ENCODE measurements around the gene STOX2. TPM values are rescaled to one million over a fixed set of nuclear protein-coding genes. Genes with fewer than 3 reads are reported as not detected.
"Not testable (repeated sequence)": the region's sequence is repeated elsewhere in the genome, so short reads cannot be mapped to it uniquely, and the experiment has no call there.

The STOX2 gene
- total RNA-seq, 1 experiment from 2014 or later = 5.8 TPM

- DNase-seq (ENCODE audit: low spot score) = no peak
Observed at GRCh38 chr4:184019667-184020623, 114.8 kb downstream of the STOX2 start.

DNA sequence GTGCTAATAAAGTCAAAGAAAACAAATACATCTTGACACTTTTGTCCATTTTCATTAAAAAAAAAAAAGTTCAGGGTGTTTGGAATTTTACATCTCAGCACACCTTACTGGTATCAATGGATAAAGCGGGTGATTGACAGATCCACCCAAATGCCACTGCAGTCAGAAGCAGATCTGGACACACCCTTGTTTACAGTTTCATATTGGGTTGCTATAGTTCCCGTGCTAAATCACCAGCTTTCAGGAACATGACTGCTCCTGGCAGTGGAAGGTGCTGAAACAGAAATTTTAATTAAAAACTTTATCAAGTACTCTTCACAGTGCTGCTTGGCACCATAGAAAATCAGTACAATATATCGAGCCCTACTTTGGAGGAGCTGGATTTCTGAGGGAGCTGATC is 116.3 kb downstream of the STOX2 start:
- no peak for DNase-seq (ENCODE audit: low spot score)

- no peak for DNase-seq (ENCODE audit: low spot score)
Observed at GRCh38 chr4:184022679-184023383, 117.7 kb downstream of the STOX2 start.

- no peak for DNase-seq (ENCODE audit: low spot score)
Observed at GRCh38 chr4:184024637-184025036, 119.5 kb downstream of the STOX2 start.

- no peak for DNase-seq (ENCODE audit: low spot score)
Observed at GRCh38 chr4:184028561-184029374, 123.7 kb downstream of the STOX2 start.

GRCh38 chr4:184030036-184030435 is 124.9 kb downstream of the STOX2 start:
- no peak for DNase-seq (ENCODE audit: low spot score)

DNA sequence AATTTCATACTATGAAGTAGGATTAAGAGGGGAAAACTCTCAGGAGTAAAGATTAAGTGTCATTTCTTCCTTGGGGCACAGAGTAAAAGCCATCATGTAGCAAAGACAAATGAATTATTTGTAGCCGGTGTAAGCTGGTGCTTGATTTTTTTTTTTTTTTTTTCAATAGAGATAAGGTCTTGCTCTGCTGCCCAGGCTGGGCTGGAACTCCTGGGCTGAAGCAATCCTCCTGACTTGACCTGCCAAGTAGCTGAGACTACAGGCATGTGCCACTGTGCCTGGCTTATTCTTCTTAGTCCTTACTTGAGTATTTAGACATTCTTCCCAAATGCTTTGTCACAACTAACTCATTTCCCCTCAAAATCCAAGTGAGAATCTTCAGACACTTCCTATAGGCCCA is 125.7 kb downstream of the STOX2 start:
- no peak for DNase-seq (ENCODE audit: low spot score)

- DNase-seq (ENCODE audit: low spot score) = no peak
Observed at GRCh38 chr4:184032091-184032490, 127.0 kb downstream of the STOX2 start.

GRCh38 chr4:184039963-184040383 is 134.9 kb downstream of the STOX2 start:
- no peak for DNase-seq (ENCODE audit: low spot score)

GRCh38 chr4:184041156-184041555 is 136.0 kb downstream of the STOX2 start:
- no peak for DNase-seq (ENCODE audit: low spot score)

DNA sequence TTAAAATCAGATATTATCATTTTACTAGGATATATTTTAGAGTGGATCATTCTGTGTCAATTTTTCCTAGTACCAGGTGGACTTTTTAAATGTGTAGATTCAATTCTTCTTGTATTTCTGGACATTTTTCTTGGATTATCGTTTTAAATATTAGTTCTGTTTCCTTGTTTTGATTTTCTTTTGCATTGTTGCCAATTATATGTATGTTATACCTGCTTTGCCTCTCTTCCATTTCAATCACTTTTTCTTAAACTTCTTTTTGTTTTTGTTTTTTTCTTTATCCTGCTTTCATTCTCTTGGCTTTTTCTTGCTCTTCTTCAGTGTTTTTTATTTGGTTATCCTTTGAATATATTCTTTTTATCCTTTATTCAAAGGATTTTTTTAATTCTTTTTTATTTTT is 141.0 kb downstream of the STOX2 start:
- no peak for DNase-seq (ENCODE audit: low spot score)

- DNase-seq (ENCODE audit: low spot score) = not testable (repeated sequence)
Observed at GRCh38 chr4:184051262-184051661, 146.2 kb downstream of the STOX2 start.

GRCh38 chr4:184052616-184053015 is 147.5 kb downstream of the STOX2 start:
- no peak for DNase-seq (ENCODE audit: low spot score)

GRCh38 chr4:184053434-184053833 is 148.3 kb downstream of the STOX2 start:
- DNase-seq (ENCODE audit: low spot score) = no peak

- no peak for DNase-seq (ENCODE audit: low spot score)
Observed at GRCh38 chr4:184056877-184057276, 151.8 kb downstream of the STOX2 start.

- no peak for DNase-seq (ENCODE audit: low spot score)
Observed at GRCh38 chr4:184058026-184058425, 152.9 kb downstream of the STOX2 start.

DNA sequence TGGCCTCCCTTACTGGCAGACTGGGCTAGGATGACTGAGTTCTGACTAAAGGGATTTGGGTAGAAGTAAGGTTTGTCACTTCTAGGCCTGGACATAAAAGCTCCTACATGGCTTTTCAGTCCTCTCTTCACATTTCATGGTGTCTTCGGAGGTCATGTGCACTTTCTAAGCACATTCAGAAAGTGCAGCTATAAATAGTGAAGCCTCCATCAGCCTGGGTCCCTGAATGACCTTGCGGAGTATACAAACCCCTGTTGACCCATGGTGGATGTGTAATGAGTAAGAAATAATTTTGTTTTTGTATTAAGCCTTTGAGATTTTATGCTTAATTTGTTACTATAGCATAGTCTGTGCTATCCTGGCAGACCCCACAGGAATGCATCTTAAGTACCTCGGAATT is 154.0 kb downstream of the STOX2 start:
- DNase-seq (ENCODE audit: low spot score) = no peak

DNA sequence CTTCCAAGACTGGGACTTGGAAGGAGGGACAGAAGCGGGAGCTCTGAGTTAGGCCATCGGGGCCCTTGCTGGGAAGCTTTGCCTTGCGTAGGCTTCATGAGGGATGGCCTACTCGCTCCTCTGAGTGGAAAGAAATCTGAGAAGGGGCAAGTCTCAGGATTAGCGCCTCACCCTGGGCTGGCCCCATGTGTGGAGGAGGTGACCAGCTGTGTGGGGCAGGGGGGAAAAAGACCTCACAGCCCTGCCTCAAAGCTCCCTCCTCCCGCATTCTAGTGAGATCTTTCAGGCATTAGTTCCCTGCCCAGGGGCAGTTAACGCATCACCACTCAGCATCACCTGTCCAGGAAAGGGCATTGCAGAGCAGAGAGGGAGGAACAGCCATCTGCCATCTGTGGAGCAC is 156.5 kb downstream of the STOX2 start:
- no peak for DNase-seq (ENCODE audit: low spot score)

- no peak for DNase-seq (ENCODE audit: low spot score)
Observed at GRCh38 chr4:184062769-184063168, 157.7 kb downstream of the STOX2 start.

DNA sequence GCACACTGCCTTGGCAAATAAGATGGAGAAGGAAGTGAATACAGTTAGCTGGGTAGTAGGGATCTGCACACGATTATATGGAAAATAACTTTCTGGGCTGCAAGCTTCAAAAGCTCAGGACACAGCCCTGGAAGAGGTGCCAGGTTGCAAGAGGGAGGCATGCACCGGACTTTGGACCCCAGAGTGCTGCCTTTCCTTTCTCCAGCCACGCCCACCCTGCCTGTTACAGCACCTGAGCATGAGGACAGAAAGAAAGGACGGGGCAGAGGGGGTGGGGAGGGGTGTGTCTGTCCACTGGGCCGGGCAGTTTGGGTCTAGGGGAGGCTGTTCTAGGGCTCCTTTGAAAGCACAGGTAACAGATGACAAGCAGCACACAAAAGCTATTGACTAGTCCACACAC is 159.8 kb downstream of the STOX2 start:
- DNase-seq (ENCODE audit: low spot score) = no peak

DNA sequence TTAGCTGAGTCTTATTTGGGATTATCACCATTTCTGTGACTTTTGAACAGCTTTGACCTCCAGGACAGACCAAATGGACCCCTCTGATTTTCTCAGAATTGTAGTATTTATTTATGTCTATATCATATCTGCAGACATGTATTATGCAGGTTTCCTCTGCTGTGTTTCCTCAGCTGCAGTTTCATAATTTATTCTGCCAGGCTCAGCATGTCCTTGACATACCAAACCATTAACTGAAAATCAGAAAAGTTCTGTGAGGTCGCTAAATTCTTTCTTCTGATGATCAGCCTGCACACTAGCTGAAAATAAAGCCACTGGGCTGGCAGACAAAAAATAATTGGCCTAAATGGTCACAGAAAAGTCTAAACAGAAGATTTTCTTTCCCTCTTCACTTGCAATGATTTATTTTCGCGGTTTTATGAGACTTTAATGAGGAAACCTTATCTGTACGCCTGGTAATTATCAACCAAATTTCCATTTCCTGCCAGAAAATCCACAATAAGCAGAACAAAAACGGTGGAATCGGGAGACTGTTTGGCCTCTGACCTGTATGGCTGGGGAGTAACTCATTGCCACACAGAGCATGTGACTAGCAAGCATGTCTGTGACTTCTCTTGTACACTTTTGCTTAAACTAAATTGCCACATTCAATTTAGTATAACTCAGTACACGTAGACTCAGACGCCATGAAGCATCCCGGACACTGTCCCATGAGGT is 161.6 kb downstream of the STOX2 start:
- DNase-seq (ENCODE audit: low spot score) = peak; percentile 35
